Activated T-helper 1 cell treated with anti-CD3 and anti-CD28 coated beads, Interleukin-2, amount 50 U/mL, for 16 hours (primary cell): ENCODE measurements around the gene LRTM2.
A peak's percentile ranks its signal among the peaks of the same experiment; 100 is the strongest.

ENCODE experiments used
- DNase-seq, 2 donors: peaks; one replicate each; pipeline ENCODE4 v3.0.0-alpha.2; 2020; ENCODE audit warnings: low read depth in 1 of 2, low spot score in 1 of 2

The LRTM2 gene

GRCh38 chr12:1820191-1820895 is at the start of gene LRTM2:
LRTM2 (plus strand) TSS chr12:1820565; CDS start chr12:1828149, 7,584 bp downstream.
- no peak for DNase-seq

DNA sequence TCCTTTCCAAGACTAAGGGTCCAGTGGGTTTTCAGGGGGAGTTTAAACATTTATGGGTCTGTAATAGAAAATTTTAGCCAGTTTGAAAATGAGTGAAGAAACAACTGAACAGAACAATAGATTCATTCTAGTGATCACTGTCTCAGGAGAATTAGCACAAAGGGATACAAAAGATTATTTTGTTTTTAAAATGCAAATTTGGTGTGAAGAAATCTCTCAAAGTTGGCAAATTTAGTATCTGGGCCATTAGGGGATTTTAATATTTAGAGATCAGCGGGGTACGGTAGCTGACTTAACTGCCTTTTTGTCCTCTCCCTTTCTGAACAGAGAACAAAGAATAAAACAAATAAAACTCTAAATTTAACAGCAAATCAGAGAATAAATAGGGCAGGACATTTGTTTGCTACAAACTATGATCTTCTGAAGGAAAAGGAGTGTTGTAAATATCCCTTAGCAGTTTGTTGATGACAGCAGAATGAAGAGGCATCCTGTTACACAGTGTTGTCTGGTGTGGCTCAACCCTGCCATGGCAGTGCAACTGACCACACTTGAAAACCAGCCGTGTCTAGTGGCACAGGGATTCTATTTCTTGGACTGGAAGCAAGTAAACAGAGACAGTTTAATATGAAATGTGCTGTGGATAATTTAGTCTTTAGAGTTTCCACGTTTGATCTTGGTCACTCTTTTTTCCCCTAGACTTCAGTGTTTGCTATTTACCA is 46.3 kb upstream of the LRTM2 start:
- no peak for DNase-seq

DNA sequence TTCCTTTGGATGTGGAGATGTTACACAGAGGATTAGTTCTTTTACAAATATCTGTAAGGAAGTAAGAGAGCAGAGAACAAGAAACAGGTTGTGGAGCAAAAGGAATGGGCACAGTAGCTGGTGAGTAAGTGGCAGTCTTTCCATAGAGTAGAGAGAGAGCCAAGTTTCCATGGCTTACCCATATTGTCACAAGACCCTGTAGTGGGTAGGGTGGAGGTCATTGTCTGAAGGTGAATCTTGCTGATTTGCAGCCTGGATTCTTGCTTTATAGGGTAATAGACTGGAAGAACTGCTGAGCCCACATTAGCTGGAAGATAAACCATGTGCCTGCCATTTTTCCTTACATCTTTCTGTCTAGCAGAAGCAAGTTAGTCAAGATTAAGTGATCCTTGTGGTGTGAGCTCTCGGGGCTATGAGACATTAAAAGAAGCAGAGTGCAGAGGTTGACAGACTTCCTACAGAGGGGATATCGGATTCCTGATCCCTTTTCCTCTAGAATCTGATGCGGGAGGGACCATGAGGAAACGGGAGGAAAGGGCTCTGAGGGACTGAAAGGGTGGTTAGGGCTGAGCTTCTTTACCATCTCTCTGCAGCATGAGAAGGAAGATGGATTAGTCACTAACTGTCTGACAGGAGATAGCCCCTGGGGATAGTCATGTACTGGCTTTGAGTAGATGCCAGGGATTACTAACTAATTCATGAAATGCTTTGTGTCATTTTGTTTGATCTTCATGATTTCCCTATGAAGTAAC is 44.0 kb upstream of the LRTM2 start:
- no peak for DNase-seq

DNA sequence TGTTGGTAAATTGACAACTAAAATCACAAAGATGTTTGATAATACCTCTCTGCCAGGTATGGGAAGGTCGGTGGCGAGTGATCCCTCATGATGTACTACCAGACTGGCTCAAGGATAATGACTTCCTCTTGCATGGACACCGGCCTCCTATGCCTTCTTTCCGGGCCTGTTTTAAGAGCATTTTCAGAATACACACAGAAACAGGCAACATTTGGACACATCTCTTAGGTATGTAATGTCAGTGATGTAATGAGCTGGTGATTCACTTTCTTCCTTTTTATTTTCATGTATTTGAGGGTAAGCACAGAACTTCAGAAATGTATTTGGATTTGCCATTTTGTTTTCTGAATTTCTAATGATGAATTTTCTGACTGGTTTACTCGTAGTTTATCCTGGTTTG is 42.6 kb upstream of the LRTM2 start:
- DNase-seq = no peak

- no peak for DNase-seq
These were observed 41.5 kb upstream of the LRTM2 start for GRCh38 chr12:1778911-1779310.

DNA sequence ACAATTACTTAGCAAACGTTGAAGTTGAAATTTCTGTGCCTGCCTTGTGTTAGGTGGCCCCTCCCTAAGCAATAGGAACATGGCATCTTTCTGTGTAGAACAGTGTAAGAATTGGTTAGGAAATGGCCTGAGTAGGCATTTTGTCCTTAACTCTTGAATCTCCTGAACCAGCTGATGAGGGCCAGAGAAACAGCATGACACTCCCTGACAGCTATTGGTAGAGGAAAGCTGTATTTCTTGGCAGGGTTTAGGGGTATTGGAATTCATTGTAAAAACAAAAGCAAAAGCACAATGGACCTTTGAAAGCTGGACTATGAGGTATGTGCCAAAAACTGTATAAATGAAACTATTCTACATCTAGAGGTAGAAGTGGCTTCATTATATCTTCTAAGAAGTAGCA is 40.6 kb upstream of the LRTM2 start:
- DNase-seq = no peak

DNA sequence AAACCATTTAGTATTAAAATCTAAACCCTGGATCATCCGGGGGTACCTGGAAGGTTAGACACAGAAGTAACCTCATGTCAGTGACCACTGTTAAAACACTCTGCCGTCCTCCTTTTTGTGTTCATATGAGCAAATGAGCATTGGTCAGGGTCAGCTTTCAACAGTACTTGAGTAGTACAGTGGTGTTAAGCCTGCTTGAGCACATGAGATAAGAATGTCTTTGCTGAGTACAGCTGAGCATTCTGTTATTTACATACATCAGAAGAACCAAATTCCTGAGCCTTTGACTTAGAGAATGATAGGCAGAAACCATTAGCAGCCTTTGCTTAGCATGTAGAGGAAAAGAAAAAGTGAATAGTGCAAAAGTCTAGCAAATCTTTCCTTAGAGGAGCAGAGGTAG is 38.6 kb upstream of the LRTM2 start:
- DNase-seq = no peak

- DNase-seq = no peak
These were observed 38.1 kb upstream of the LRTM2 start for GRCh38 chr12:1782215-1782614.

DNA sequence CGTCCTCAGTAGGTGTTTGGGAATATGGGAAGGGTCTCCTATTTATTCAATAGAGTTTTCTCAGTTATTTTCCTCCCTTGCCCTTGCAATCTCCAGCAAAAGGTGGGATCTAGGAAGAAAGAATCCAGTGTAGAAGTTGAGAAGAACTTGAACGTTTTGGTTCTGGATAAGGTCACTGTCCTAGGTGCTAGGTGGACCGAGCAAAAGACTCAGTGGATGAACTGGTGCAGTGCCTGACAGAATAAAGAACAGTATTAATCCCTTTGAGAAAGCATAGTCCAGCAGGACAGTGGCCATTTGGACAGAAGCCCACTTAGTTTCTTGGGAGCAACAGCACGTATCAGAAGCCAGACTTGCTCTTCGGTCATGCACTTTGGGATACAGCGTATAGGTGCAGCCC is 32.7 kb upstream of the LRTM2 start:
- DNase-seq = no peak

DNA sequence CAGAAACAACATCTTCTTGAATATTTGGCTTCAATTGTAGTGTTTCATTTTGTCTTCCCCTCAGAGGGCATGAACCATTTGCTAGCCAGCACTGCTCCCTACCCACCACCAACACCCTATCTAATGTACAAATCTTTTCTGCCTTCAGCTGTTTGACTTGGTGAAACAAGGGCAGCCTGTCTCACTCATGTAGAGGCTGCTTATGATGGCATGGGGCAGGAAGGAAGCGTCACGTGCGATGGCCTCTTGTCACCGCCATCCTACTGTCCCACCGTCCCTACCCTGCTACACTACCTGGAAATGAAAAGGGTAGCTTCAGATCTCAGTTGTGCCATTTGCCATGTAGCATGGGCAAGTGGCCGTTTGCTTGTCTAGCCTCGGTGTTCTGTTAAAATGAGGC is 29.9 kb upstream of the LRTM2 start:
- DNase-seq = no peak

DNA sequence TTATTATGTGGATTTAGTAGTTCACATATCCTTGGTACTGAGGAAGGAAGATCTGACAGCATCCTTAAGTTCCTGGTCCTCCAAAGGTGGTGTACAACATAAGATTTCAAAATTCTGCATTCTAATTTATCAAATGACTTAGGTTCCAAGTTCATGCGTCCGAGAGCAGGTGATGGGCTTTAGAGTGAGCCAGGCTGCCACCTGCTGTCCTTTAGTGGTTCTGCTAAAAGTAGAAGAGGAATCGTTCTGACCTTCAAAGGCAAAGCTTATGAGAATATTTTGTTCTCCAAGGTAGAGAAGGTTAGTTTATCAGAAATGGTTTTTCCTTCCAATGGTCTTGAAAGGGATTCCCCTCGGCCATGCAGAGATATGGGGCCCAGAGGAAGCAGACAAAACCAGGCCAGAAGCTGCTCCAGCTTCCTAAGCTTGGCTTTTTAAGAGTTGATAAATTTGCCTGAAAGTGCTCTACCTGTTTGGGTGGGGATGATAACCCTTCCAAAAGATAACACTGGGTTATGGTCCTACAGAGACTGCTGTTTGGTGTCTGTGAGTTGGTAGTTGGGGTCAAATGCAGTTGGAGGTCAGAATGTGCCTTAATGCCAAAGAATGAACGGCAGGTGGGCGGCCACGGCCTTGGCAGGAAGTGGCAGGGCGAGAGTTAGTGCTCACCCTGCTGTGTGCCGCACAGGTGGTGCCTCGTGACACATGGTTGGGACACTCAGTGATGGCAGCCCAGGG is 29.1 kb upstream of the LRTM2 start:
- peak in 1 of 2 donors; percentile 37 for DNase-seq

- no peak for DNase-seq
These were observed 28.0 kb upstream of the LRTM2 start for GRCh38 chr12:1792406-1792805.

DNA sequence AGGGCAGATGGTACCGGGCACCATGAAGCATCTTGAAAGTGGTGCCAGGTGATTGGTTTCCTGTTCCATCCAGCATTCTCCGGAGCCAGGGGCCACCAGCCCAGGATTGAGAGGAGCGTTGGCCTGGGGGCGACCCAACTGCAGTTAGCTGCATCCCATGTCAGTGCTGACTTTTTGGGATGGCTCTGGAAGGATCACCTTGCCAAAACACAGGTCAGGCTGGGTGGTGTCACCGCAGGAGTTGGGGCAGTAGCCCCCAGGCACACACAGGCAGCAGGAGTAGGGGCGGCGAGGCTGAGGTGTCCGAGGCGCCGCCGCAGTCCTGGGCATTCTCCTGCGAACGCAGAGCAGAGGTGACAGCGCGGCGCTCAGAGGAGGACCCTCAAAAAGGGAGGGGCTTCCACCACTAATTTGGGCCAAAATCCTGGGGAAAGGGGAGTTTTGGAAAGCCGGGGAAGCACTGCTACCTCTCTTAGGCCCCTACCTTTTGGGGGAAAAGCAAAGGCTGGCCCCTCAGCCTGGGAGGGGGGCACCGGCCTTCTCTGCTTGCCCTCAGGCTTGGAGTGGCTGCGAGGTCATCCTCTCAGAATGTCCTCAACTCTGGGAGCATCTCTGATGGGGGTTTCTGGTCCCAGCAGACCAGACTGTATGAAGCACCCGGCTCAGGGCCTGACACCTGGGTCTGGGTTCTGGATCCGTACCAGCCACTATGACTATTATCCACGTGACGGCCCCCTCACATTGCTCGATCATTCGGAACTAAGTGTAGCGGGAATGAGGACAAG is 26.7 kb upstream of the LRTM2 start:
- no peak for DNase-seq

- no peak for DNase-seq
These were observed 25.8 kb upstream of the LRTM2 start for GRCh38 chr12:1794440-1795090.

DNA sequence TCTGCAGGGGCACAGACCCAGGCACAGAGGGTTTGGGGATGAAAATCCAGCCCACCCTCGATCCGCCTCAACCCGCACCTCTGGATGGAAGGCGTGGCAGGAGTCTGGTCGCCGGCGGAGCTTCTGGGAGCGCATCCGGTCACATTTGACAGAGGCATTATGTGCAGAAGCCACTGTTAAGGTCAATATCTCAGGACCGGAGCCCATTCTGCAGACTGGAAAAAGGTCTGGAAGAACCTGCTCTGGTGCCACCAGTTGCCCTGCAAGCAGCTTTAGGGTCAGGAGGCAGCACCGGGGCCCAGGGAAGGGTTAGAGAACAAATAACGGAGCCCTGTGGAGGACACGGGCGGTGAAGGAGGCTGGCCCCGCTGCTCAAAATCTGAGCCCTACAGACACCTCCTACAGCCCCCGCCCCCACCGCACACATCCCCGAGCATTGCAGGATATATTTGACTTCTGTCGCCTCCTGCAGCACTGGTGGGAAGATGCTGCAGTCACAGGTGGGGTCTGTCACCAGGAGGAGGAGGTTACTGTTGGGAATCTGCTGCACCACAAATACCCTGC is 25.1 kb upstream of the LRTM2 start:
- DNase-seq = no peak

GRCh38 chr12:1795785-1796514 is 24.4 kb upstream of the LRTM2 start:
- peak; percentile 87 to 93 for DNase-seq

DNA sequence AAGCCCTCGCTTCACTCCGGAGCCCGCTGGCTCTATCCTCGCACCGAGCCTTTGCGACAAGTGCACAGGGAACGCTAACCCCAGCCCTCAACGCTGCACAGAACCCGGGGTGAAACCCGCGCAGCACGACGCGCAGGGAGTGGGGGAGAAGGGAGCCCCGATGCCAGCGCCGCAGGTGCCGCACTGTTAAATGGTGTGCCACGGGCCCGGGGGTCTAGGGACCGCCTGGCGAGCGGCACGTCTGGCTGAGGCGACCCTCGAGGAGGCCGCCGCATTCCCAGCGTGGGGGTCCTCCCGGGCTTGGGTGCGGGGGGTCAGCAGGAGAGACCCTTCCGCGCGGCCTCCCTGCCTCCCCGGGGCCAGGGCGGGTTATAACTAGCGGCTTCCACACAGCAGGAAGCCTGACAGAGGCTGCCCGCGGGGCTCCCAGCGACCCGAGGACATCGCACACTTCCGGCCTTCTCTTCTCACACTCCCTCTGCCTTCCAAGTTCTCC is 23.8 kb upstream of the LRTM2 start:
- peak; percentile 26 to 28 for DNase-seq

- peak; percentile 32 to 44 for DNase-seq
These were observed 23.1 kb upstream of the LRTM2 start for GRCh38 chr12:1797011-1797901.
